MM.1S (cell line): ENCODE results near the gene CAPN5.

Experiments
- DNase-seq: peaks from one replicate; pipeline ENCODE4 v3.0.0-alpha.2; 2015
- H2AFZ ChIP-seq: fragments of 300-600 bp; sonication (generic); 2 replicates; pipeline ENCODE4 v1.6.0; 2016; ENCODE audit warnings: antibody characterized with exemption, low read length
- H3F3A ChIP-seq: fragments of 300-600 bp; sonication (generic); 2 replicates; pipeline ENCODE4 v1.6.1; 2016; ENCODE audit warnings: mild to moderate bottlenecking, antibody characterized with exemption, low read length, moderate library complexity, mixed read lengths; ENCODE audit not compliant: insufficient read depth
- H3K27ac ChIP-seq: fragments of 300-600 bp; sonication (generic); 2 replicates; pipeline ENCODE4 v1.5.1; 2016; ENCODE audit warnings: mild to moderate bottlenecking, low read length
- H3K27me3 ChIP-seq: fragments of 300-600 bp; sonication (generic); replicated peaks from 2 replicates; pipeline ENCODE4 v1.6.0; 2016; ENCODE audit warnings: low read length; ENCODE audit not compliant: insufficient read depth
- H3K36me3 ChIP-seq: fragments of 300-600 bp; sonication (generic); replicated peaks from 2 replicates; pipeline ENCODE4 v1.6.1; 2016; ENCODE audit warnings: mild to moderate bottlenecking, low read length, mixed read lengths; ENCODE audit not compliant: insufficient read depth
- H3K4me1 ChIP-seq: fragments of 300-600 bp; sonication (generic); 2 replicates; pipeline ENCODE4 v1.6.1; 2016; ENCODE audit warnings: low read length, mixed read lengths
- H3K4me2 ChIP-seq: fragments of 300-600 bp; sonication (generic); 2 replicates; pipeline ENCODE4 v1.6.0; 2016; ENCODE audit warnings: low read depth, low read length
- H3K4me3 ChIP-seq: fragments of 300-600 bp; sonication (generic); 2 replicates; pipeline ENCODE4 v1.5.1; 2016; ENCODE audit warnings: low read length, mixed read lengths
- H3K79me2 ChIP-seq: fragments of 300-600 bp; sonication (generic); 2 replicates; pipeline ENCODE4 v1.6.1; 2016; ENCODE audit warnings: mixed run types, low read length, mixed read lengths
- H3K9ac ChIP-seq: fragments of 300-600 bp; sonication (generic); 2 replicates; pipeline ENCODE4 v1.6.1; 2016; ENCODE audit warnings: low read length, mixed read lengths
- H3K9me2 ChIP-seq: fragments of 300-600 bp; sonication (generic); replicated peaks from 2 replicates; pipeline ENCODE4 v1.6.1; 2016; ENCODE audit warnings: mild to moderate bottlenecking, low read length, mixed read lengths; ENCODE audit not compliant: insufficient read depth
- H3K9me3 ChIP-seq: fragments of 300-600 bp; sonication (generic); replicated peaks from 2 replicates; pipeline ENCODE4 v1.6.1; 2016; ENCODE audit warnings: mild to moderate bottlenecking, low read length, mixed read lengths; ENCODE audit not compliant: insufficient read depth
- H4K20me1 ChIP-seq: fragments of 300-600 bp; sonication (generic); 2 replicates; pipeline ENCODE4 v1.6.1; 2016; ENCODE audit warnings: mild to moderate bottlenecking, low read length, moderate library complexity, mixed read lengths; ENCODE audit not compliant: insufficient read depth
- EZH2 ChIP-seq: fragments of 300-600 bp; sonication (generic); optimal IDR thresholded peaks from 2 replicates; pipeline ENCODE3; 2017; ENCODE audit warnings: low read depth, mild to moderate bottlenecking, antibody characterized with exemption, low read length, mixed read lengths
- EZH2phosphoT487 ChIP-seq: fragments of 300-600 bp; sonication (generic); IDR thresholded peaks from 2 replicates; pipeline ENCODE4 v1.6.1; 2018; ENCODE audit warnings: antibody characterized with exemption, low read length
- TF ChIP-seq, protein P1 (sequence below): fragments of 300-600 bp; sonication (generic); IDR thresholded peaks from 2 replicates; pipeline ENCODE4 v1.5.1; 2016; ENCODE audit warnings: antibody characterized with exemption, low read length, mixed read lengths

The CAPN5 gene

DNA sequence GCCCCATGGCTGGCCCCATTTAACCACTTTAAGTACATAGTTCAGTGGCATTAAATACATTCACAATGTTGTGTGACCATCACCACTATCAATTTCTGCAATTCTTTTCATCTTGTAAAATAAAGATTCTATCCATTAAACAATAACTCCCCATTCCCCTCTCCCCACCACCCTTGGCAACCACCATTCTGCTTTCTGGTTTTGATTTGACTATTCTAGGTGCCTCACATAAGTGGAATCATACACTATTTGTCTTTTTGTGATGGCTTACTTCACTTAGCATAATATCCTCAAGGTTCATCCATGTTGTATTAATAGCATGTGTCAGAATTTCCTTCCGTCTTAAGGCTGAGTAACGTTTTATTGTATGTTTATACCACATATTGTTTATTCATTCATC is 68.3 kb downstream of the CAPN5 start:
- no peaks in the 10 kb centered on the region for H3K36me3 ChIP-seq
- H3K27me3 ChIP-seq: no peaks in the 10 kb centered on the region
- H3K9me2 ChIP-seq: no peaks in the 10 kb centered on the region
- no peak overlapping the region for H3K27ac ChIP-seq
- DNase-seq: no peak
- TF ChIP-seq EZH2 (no peak), EZH2phosphoT487 (no peak)
- TF ChIP-seq, protein P1, sequence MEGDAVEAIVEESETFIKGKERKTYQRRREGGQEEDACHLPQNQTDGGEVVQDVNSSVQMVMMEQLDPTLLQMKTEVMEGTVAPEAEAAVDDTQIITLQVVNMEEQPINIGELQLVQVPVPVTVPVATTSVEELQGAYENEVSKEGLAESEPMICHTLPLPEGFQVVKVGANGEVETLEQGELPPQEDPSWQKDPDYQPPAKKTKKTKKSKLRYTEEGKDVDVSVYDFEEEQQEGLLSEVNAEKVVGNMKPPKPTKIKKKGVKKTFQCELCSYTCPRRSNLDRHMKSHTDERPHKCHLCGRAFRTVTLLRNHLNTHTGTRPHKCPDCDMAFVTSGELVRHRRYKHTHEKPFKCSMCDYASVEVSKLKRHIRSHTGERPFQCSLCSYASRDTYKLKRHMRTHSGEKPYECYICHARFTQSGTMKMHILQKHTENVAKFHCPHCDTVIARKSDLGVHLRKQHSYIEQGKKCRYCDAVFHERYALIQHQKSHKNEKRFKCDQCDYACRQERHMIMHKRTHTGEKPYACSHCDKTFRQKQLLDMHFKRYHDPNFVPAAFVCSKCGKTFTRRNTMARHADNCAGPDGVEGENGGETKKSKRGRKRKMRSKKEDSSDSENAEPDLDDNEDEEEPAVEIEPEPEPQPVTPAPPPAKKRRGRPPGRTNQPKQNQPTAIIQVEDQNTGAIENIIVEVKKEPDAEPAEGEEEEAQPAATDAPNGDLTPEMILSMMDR: no peak
- no peak overlapping the region for H2AFZ ChIP-seq
- H3K9ac ChIP-seq: no peak overlapping the region
- H3K79me2 ChIP-seq: no peaks in the 10 kb centered on the region; the same call in 1 of the 2 replicates
- H3K4me3 ChIP-seq: no peak overlapping the region
- no peaks in the 10 kb centered on the region for H3K4me1 ChIP-seq
- no peaks in the 10 kb centered on the region; the same call in 1 of the 2 replicates for H4K20me1 ChIP-seq
- H3F3A ChIP-seq: no peaks in the 10 kb centered on the region
- no peaks in the 10 kb centered on the region for H3K9me3 ChIP-seq
- no peak overlapping the region for H3K4me2 ChIP-seq

DNA sequence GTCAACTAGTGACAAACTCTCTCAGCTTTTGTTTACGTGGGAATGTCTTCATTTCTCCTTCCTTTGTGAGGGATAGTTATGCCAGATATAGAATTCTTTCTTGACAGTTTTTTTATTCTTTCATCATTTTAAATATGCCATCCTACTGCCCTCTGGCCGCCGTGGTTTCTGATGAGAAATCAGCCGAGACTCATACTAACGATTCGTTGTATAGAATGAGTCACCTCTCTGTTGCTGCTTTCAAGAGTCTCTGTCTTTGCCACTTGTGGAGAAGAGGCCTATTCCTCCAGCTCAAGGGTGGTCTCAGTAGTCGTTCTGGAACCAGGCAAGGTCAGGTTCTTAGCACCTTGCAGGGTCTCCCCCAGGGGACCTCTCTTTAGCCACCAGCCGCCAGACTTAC is 69.3 kb downstream of the CAPN5 start:
- Histone ChIP-seq H3K4me2 (no peak overlapping the region), H2AFZ (no peak overlapping the region)

DNA sequence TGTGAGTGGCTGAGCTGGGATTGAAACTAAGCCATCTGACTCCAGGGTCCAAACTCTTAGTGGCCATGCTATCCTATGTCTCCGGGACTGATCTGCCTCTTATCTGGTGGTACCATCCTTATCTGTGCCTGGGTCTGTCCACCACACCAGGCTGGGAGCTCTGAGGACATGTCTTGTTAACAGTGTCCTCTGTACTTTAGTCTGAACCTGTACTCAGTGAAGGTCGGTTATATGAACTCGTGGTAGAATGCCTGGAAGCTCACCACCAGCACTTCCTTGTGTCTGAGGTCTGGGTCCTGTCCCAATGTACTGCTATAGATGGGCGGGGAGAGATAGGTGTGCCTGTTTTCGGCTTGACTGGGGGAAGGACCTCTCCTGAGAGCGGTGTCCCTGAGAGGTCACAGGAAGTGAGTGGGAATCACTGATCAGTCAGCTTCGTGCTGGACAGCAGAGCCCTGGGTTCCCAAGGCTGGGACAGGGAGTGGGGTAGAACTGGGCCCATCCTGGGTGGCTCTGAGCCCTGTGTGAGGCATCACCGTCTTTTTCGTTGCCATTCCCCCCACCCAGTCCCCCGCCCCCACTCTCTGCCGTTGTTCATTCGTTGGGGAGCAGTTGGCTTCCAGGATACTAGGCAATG is 70.1 kb downstream of the CAPN5 start:
- Histone ChIP-seq H4K20me1 (no peaks in the 10 kb centered on the region; the same call in 1 of the 2 replicates), H3K4me2 (no peak overlapping the region), H3F3A (no peaks in the 10 kb centered on the region), H3K9ac (no peak overlapping the region), H3K9me3 (no peaks in the 10 kb centered on the region), H3K4me1 (no peaks in the 10 kb centered on the region), H3K4me3 (no peak overlapping the region), H3K79me2 (no peaks in the 10 kb centered on the region), H3K36me3 (no peaks in the 10 kb centered on the region), H3K27ac (no peak overlapping the region), H3K27me3 (no peaks in the 10 kb centered on the region), H2AFZ (no peak overlapping the region), H3K9me2 (no peaks in the 10 kb centered on the region)
- no peak for DNase-seq
- TF ChIP-seq, protein P1: no peak
- TF ChIP-seq EZH2phosphoT487 (no peak), EZH2 (no peak)

More for the DNA sequence above, 69.3 kb downstream of the CAPN5 start:
- no peak for DNase-seq
- H3K27ac ChIP-seq: no peak overlapping the region
- no peaks in the 10 kb centered on the region for H3F3A ChIP-seq
- no peak overlapping the region for H3K9ac ChIP-seq
- no peak overlapping the region for H3K4me3 ChIP-seq
- H3K27me3 ChIP-seq: no peaks in the 10 kb centered on the region
- H3K9me2 ChIP-seq: no peaks in the 10 kb centered on the region
- no peaks in the 10 kb centered on the region for H3K4me1 ChIP-seq
- H3K36me3 ChIP-seq: no peaks in the 10 kb centered on the region
- no peaks in the 10 kb centered on the region for H3K79me2 ChIP-seq
- H3K9me3 ChIP-seq: no peaks in the 10 kb centered on the region
- H4K20me1 ChIP-seq: no peaks in the 10 kb centered on the region; the same call in 1 of the 2 replicates
- TF ChIP-seq EZH2: no peak
- TF ChIP-seq EZH2phosphoT487: no peak
- TF ChIP-seq, protein P1: no peak
